ENCODE data around the gene DENND4B.
"Not testable (repeated sequence)": the region's sequence is repeated elsewhere in the genome, so short reads cannot be mapped to it uniquely, and the experiment has no call there.

DENND4B gene

GRCh38 chr1:153922076-153922971 is 24.2 kb downstream of the DENND4B start:
- DNase-seq: peak in 1 of 2 donors; percentile 19

- no peak for DNase-seq
Measured at GRCh38 chr1:153921803-153922075, 24.8 kb downstream of the DENND4B start.

GRCh38 chr1:153921080-153921802 is 25.3 kb downstream of the DENND4B start:
- no peak for DNase-seq

- DNase-seq: peak; percentile 20 to 22
Measured at GRCh38 chr1:153919876-153920852, 26.4 kb downstream of the DENND4B start.

GRCh38 chr1:153916297-153916696 is 30.2 kb downstream of the DENND4B start:
- no peak for DNase-seq

GRCh38 chr1:153912349-153912748 is 34.2 kb downstream of the DENND4B start:
- DNase-seq: no peak

- DNase-seq: not testable (repeated sequence)
Measured at GRCh38 chr1:153910560-153910959, 36.0 kb downstream of the DENND4B start.

GRCh38 chr1:153908071-153908470 is 38.4 kb downstream of the DENND4B start:
- no peak for DNase-seq

GRCh38 chr1:153907134-153907533 is 39.4 kb downstream of the DENND4B start:
- no peak for DNase-seq

- DNase-seq: no peak
Measured at GRCh38 chr1:153906396-153906795, 40.1 kb downstream of the DENND4B start.

GRCh38 chr1:153905908-153906307 is 40.6 kb downstream of the DENND4B start:
- DNase-seq: not testable (repeated sequence)

GRCh38 chr1:153903841-153904455 is 42.6 kb downstream of the DENND4B start:
- no peak for DNase-seq

- DNase-seq: no peak
Measured at GRCh38 chr1:153899509-153899908, 47.0 kb downstream of the DENND4B start.

GRCh38 chr1:153895866-153896265 is 50.7 kb downstream of the DENND4B start:
- DNase-seq: not testable (repeated sequence)

- not testable (repeated sequence) for DNase-seq
Measured at GRCh38 chr1:153891042-153891441, 55.5 kb downstream of the DENND4B start.

GRCh38 chr1:153888533-153888932 is 58.0 kb downstream of the DENND4B start:
- DNase-seq: peak; percentile 25 to 26

- DNase-seq: no peak
Measured at GRCh38 chr1:153886127-153886526, 60.4 kb downstream of the DENND4B start.

- no peak for DNase-seq
Measured at GRCh38 chr1:153883223-153883622, 63.3 kb downstream of the DENND4B start.

- peak in 1 of 2 donors; percentile 31 for DNase-seq
Measured at GRCh38 chr1:153882296-153882912, 64.1 kb downstream of the DENND4B start.

GRCh38 chr1:153881751-153882150 is 64.8 kb downstream of the DENND4B start:
- DNase-seq: no peak

- DNase-seq: peak; percentile 79 to 80
Measured at GRCh38 chr1:153880962-153881361, 65.6 kb downstream of the DENND4B start.

GRCh38 chr1:153880024-153880423 is 66.5 kb downstream of the DENND4B start:
- no peak for DNase-seq

Measured in inflammatory macrophage (primary cell).